HG03460 (cell line): Measurements from ENCODE around the gene STAT5A.

Experiments
- ATAC-seq: cut with Tn5 transposase; IDR thresholded peaks from one replicate; pipeline ENCODE4 v1.9.1; 2021; ENCODE audit not compliant: unreplicated experiment

The STAT5A gene

GRCh38 chr17:42322382-42323267, 34.3 kb downstream of the STAT5A start:
- no peak for ATAC-seq

GRCh38 chr17:42323268-42323773, 35.0 kb downstream of the STAT5A start:
- ATAC-seq: no peak

GRCh38 chr17:42325026-42325425, 36.7 kb downstream of the STAT5A start:
- no peak for ATAC-seq

GRCh38 chr17:42329025-42329976, 41.0 kb downstream of the STAT5A start:
- no peak for ATAC-seq

GRCh38 chr17:42333053-42333452, 44.8 kb downstream of the STAT5A start:
- ATAC-seq: no peak

- no peak for ATAC-seq
These were observed 46.4 kb downstream of the STAT5A start for GRCh38 chr17:42334677-42335076.

GRCh38 chr17:42337442-42337841, 49.1 kb downstream of the STAT5A start:
- no peak for ATAC-seq

GRCh38 chr17:42338427-42338985, 50.2 kb downstream of the STAT5A start:
- ATAC-seq: no peak

GRCh38 chr17:42339221-42339620, 50.9 kb downstream of the STAT5A start:
- no peak for ATAC-seq

- no peak for ATAC-seq
These were observed 52.4 kb downstream of the STAT5A start for GRCh38 chr17:42340691-42341127.

GRCh38 chr17:42341568-42341967, 53.3 kb downstream of the STAT5A start:
- no peak for ATAC-seq

GRCh38 chr17:42342242-42343008, 54.1 kb downstream of the STAT5A start:
- no peak for ATAC-seq

GRCh38 chr17:42345396-42346073, 57.2 kb downstream of the STAT5A start:
- ATAC-seq: no peak

GRCh38 chr17:42346481-42346880, 58.2 kb downstream of the STAT5A start:
- ATAC-seq: no peak

- ATAC-seq: no peak
These were observed 58.9 kb downstream of the STAT5A start for GRCh38 chr17:42347198-42347597.

GRCh38 chr17:42347606-42348005, 59.3 kb downstream of the STAT5A start:
- ATAC-seq: no peak

GRCh38 chr17:42348104-42348503, 59.8 kb downstream of the STAT5A start:
- no peak for ATAC-seq

GRCh38 chr17:42354956-42355843, 66.9 kb downstream of the STAT5A start:
- no peak for ATAC-seq

- no peak for ATAC-seq
These were observed 70.1 kb downstream of the STAT5A start for GRCh38 chr17:42358434-42358833.
